Mesendoderm (in vitro differentiated cells): ENCODE results near the gene EEPD1.

Experiments used
- DNase-seq: peaks from one replicate; pipeline ENCODE4 v3.0.0; 2013
- H2AK5ac ChIP-seq: 2 replicates; pipeline ENCODE4 v1.6.1; 2013; ENCODE audit warnings: low read length, inconsistent platforms
- H2BK120ac ChIP-seq: 2 replicates; pipeline ENCODE4 v1.6.1; 2013; ENCODE audit warnings: low read depth, mild to moderate bottlenecking, low read length, moderate library complexity, mixed read lengths
- H2BK15ac ChIP-seq: replicated peaks from 2 replicates; pipeline ENCODE4 v1.6.1; 2013; ENCODE audit warnings: low read depth, mild to moderate bottlenecking, moderate library complexity
- H2BK5ac ChIP-seq: 2 replicates; pipeline ENCODE4 v1.6.1; 2013; ENCODE audit warnings: low read length, inconsistent platforms
- H3K18ac ChIP-seq: 2 replicates; pipeline ENCODE4 v1.6.1; 2013; ENCODE audit warnings: mild to moderate bottlenecking, low read length, mixed read lengths
- H3K23ac ChIP-seq: one replicate; pipeline ENCODE4 v1.6.1; 2013; ENCODE audit warnings: low read length
- H3K27ac ChIP-seq: 2 replicates; pipeline ENCODE4 v1.5.1; 2013; ENCODE audit warnings: low read depth, mild to moderate bottlenecking, inconsistent platforms, low read length, moderate library complexity
- H3K27me3 ChIP-seq: 2 replicates; pipeline ENCODE4 v1.6.1; 2013; ENCODE audit warnings: low read length, control low read depth, mild to moderate bottlenecking, inconsistent platforms; ENCODE audit not compliant: insufficient read depth, poor library complexity
- H3K36me3 ChIP-seq: 2 replicates; pipeline ENCODE4 v1.6.1; 2013; ENCODE audit warnings: low read length, inconsistent platforms; ENCODE audit not compliant: control insufficient read depth, insufficient read depth
- H3K4ac ChIP-seq: one replicate; pipeline ENCODE4 v1.6.1; 2013; ENCODE audit warnings: low read depth, mild to moderate bottlenecking, low read length, moderate library complexity
- H3K4me1 ChIP-seq: 2 replicates; pipeline ENCODE4 v1.6.1; 2013; ENCODE audit warnings: low read depth, low read length, inconsistent platforms; ENCODE audit not compliant: control insufficient read depth
- H3K4me2 ChIP-seq: 2 replicates; pipeline ENCODE4 v1.6.1; 2013; ENCODE audit warnings: low read length
- H3K4me3 ChIP-seq: 2 replicates; pipeline ENCODE4 v1.5.1; 2013; ENCODE audit warnings: mild to moderate bottlenecking, low read length
- H3K56ac ChIP-seq: one replicate; pipeline ENCODE4 v1.6.1; 2013; ENCODE audit warnings: low read length
- H3K79me1 ChIP-seq: 2 replicates; pipeline ENCODE4 v1.6.1; 2013; ENCODE audit warnings: low read length, inconsistent platforms
- H3K79me2 ChIP-seq: 2 replicates; pipeline ENCODE4 v1.6.1; 2013; ENCODE audit warnings: mild to moderate bottlenecking, low read length; ENCODE audit not compliant: control insufficient read depth, insufficient read depth
- H3K9ac ChIP-seq: 2 replicates; pipeline ENCODE4 v1.6.1; 2013; ENCODE audit warnings: low read length, inconsistent platforms
- H4K5ac ChIP-seq: one replicate; pipeline ENCODE4 v1.6.1; 2013; ENCODE audit warnings: low read length
- H4K8ac ChIP-seq: one replicate; pipeline ENCODE4 v1.6.1; 2013; ENCODE audit warnings: low read depth, mild to moderate bottlenecking, control low read depth, low read length, moderate library complexity
- WGBS: extraction: QIAGEN DNeasy Blood & Tissue Kit; methylation state at CpG from one replicate; pipeline ENCODE4 v1.1.7; 2013; ENCODE audit warnings: low lambda C conversion rate, missing lambda C conversion rate; ENCODE audit not compliant: insufficient coverage; ENCODE audit errors: extremely low coverage; 5-methylcytosine and 5-hydroxymethylcytosine counted together

EEPD1 gene

GRCh38 chr7:36180121-36180520 lies 27.1 kb downstream of the EEPD1 start:
- no peak overlapping the region for H3K18ac ChIP-seq
- no peak for DNase-seq
- no peak overlapping the region for H3K27ac ChIP-seq
- H3K4me1 ChIP-seq: peaks cover 1% of the 10 kb centered on the region
- no peak overlapping the region for H2BK15ac ChIP-seq
- H3K23ac ChIP-seq: no peak overlapping the region
- no peaks in the 10 kb centered on the region for H3K27me3 ChIP-seq
- no peak overlapping the region for H2BK5ac ChIP-seq
- WGBS: no CpG with 5 or more reads among the region's 5 CpGs
- no peaks in the 10 kb centered on the region for H3K79me1 ChIP-seq
- no peaks in the 10 kb centered on the region for H3K79me2 ChIP-seq
- H2BK120ac ChIP-seq: no peak overlapping the region
- no peak overlapping the region for H3K4me3 ChIP-seq
- H4K5ac ChIP-seq: no peak overlapping the region
- H3K36me3 ChIP-seq: no peaks in the 10 kb centered on the region
- H2AK5ac ChIP-seq: no peak overlapping the region
- no peak overlapping the region for H3K4ac ChIP-seq
- H4K8ac ChIP-seq: no peak overlapping the region
- no peak overlapping the region for H3K4me2 ChIP-seq
- no peak overlapping the region for H3K56ac ChIP-seq
- no peak overlapping the region for H3K9ac ChIP-seq

- H2BK120ac ChIP-seq: no peak overlapping the region
- no peak overlapping the region for H2BK15ac ChIP-seq
- H3K23ac ChIP-seq: no peak overlapping the region
- H3K4me2 ChIP-seq: no peak overlapping the region
- H3K27ac ChIP-seq: no peak overlapping the region
- no peak overlapping the region for H3K56ac ChIP-seq
- no peak overlapping the region for H4K8ac ChIP-seq
- H3K36me3 ChIP-seq: no peaks in the 10 kb centered on the region
- no peaks in the 10 kb centered on the region for H3K27me3 ChIP-seq
- no peak overlapping the region for H3K4ac ChIP-seq
- H2BK5ac ChIP-seq: no peak overlapping the region
- WGBS: no CpG with 5 or more reads among the region's 4 CpGs
- no peaks in the 10 kb centered on the region for H3K79me1 ChIP-seq
- H2AK5ac ChIP-seq: no peak overlapping the region
- no peaks in the 10 kb centered on the region for H3K79me2 ChIP-seq
- DNase-seq: no peak
- H3K4me3 ChIP-seq: no peak overlapping the region
- H3K9ac ChIP-seq: no peak overlapping the region
- H4K5ac ChIP-seq: no peak overlapping the region
- H3K4me1 ChIP-seq: peaks cover 4% of the 10 kb centered on the region
- H3K18ac ChIP-seq: no peak overlapping the region
These were observed 28.6 kb downstream of the EEPD1 start for GRCh38 chr7:36181668-36182067.

- WGBS: no CpG with 5 or more reads among the region's 13 CpGs
- Histone ChIP-seq H3K79me2 (no peaks in the 10 kb centered on the region), H3K79me1 (no peaks in the 10 kb centered on the region), H3K4me1 (peaks cover 4% of the 10 kb centered on the region), H2AK5ac (no peak overlapping the region), H3K23ac (peak overlapping the region; percentile 6), H3K27ac (no peak overlapping the region), H4K5ac (no peak overlapping the region), H2BK120ac (no peak overlapping the region), H2BK15ac (no peak overlapping the region), H3K56ac (no peak overlapping the region), H3K27me3 (no peaks in the 10 kb centered on the region), H3K9ac (no peak overlapping the region), H4K8ac (no peak overlapping the region), H2BK5ac (no peak overlapping the region), H3K4ac (no peak overlapping the region), H3K36me3 (no peaks in the 10 kb centered on the region), H3K18ac (no peak overlapping the region), H3K4me2 (no peak overlapping the region), H3K4me3 (no peak overlapping the region)
- DNase-seq: no peak
These were observed 30.0 kb downstream of the EEPD1 start for GRCh38 chr7:36182854-36183604.

- H3K56ac ChIP-seq: no peak overlapping the region
- H3K27me3 ChIP-seq: no peaks in the 10 kb centered on the region
- no peak overlapping the region for H3K4me3 ChIP-seq
- no peak for DNase-seq
- H3K23ac ChIP-seq: no peak overlapping the region
- no peak overlapping the region for H3K18ac ChIP-seq
- peaks cover 4% of the 10 kb centered on the region for H3K4me1 ChIP-seq
- H3K9ac ChIP-seq: no peak overlapping the region
- no peak overlapping the region for H4K5ac ChIP-seq
- H3K79me1 ChIP-seq: no peaks in the 10 kb centered on the region
- no CpG with 5 or more reads among the region's 2 CpGs for WGBS
- no peak overlapping the region for H3K4me2 ChIP-seq
- H2BK5ac ChIP-seq: no peak overlapping the region
- H3K36me3 ChIP-seq: no peaks in the 10 kb centered on the region
- no peak overlapping the region for H2BK15ac ChIP-seq
- no peak overlapping the region for H2BK120ac ChIP-seq
- no peak overlapping the region for H3K27ac ChIP-seq
- H2AK5ac ChIP-seq: no peak overlapping the region
- no peak overlapping the region for H4K8ac ChIP-seq
- no peak overlapping the region for H3K4ac ChIP-seq
- H3K79me2 ChIP-seq: no peaks in the 10 kb centered on the region
These were observed 32.0 kb downstream of the EEPD1 start for GRCh38 chr7:36185092-36185491.

- Histone ChIP-seq H2BK5ac (no peak overlapping the region), H3K4me1 (peaks cover 2% of the 10 kb centered on the region), H2BK15ac (no peak overlapping the region), H2AK5ac (no peak overlapping the region), H2BK120ac (no peak overlapping the region), H3K27me3 (no peaks in the 10 kb centered on the region), H3K79me2 (no peaks in the 10 kb centered on the region), H4K8ac (no peak overlapping the region), H3K9ac (no peak overlapping the region), H3K36me3 (no peaks in the 10 kb centered on the region), H3K4me3 (no peak overlapping the region), H3K56ac (no peak overlapping the region), H3K18ac (no peak overlapping the region), H3K4ac (no peak overlapping the region), H4K5ac (no peak overlapping the region), H3K4me2 (no peak overlapping the region), H3K79me1 (no peaks in the 10 kb centered on the region), H3K23ac (no peak overlapping the region), H3K27ac (no peak overlapping the region)
- no CpG with 5 or more reads among the region's 7 CpGs for WGBS
- DNase-seq: no peak
These were observed 32.7 kb downstream of the EEPD1 start for GRCh38 chr7:36185756-36186155.
